ENCODE data around the gene CTTN. TPM values are rescaled to one million over a fixed set of nuclear protein-coding genes. Genes with fewer than 3 reads are reported as not detected.

The CTTN gene
- total and polyA plus RNA-seq, 2 experiments from 2014 or later: 72.5 to 245 TPM

DNA sequence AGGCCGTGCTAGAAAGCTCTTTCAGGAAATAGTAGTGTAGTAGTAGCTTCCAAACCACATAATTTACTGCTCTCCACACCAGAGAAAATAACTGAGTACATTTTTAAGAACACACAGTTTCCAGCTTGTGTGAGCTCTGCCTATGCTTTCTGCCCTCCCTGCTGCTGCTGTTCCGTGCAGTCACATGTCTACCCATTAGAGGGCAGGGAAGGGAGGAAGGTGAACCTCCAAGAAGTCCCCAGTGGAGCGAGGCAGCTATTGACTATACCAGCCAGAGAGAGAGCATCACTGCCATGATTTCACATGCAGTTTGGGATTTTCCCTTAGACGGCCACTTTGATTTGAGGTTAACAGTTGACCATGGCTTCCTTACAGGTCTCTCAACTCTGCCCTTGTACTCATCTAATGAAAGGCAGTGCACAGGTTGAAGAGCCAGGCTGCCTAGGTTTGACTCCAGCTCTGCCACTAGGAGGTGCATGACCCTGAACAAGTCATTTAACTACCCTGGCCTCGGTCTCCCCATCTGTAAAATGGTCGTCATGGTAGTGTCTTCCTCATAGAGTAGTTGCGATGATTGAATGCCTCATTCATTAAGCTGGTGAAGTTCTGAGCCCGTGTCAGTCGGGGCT is 19.7 kb upstream of the CTTN start:
- Histone ChIP-seq H3K4me1 (ENCODE audit: low read depth) (no peaks in the 10 kb centered on the region), H3K36me3 (peaks cover 41% of the 10 kb centered on the region), H3K9me3 (ENCODE audit: low read depth) (no peaks in the 10 kb centered on the region), H3K27ac (no peak overlapping the region), H3K4me3 (no peak overlapping the region), H3K27me3 (no peaks in the 10 kb centered on the region)
- no peak for DNase-seq (ENCODE audit: low read depth in 1 of 2, low spot score in 1 of 2)
- TF ChIP-seq CTCF (IDR thresholded peaks at IDR 0.05; ENCODE audit: low read depth, low read length): no peak

DNA sequence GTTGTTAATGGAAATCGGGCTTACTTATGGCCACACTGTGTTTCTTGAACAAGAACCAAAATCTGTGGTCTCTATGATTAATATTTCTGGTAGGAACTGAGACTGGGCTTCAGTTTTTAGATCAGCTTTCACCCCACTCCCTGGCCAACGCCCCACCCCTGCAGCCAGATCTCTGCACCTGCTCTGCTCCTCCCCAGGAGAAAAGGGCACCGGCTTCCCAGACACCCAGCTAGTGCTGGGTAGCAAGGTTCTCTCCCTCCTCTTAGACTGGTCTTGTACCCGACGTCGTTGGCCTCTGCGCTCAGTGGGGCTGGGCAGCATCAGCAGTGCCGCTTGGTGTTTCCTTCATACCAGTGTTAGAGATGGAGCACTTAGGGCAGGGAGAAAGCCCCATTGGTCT is 17.0 kb upstream of the CTTN start:
- no peak for DNase-seq (ENCODE audit: low read depth in 1 of 2, low spot score in 1 of 2)
- no peak for TF ChIP-seq CTCF (IDR thresholded peaks at IDR 0.05; ENCODE audit: low read depth, low read length)
- Histone ChIP-seq H3K9me3 (ENCODE audit: low read depth) (no peaks in the 10 kb centered on the region), H3K36me3 (peaks cover 24% of the 10 kb centered on the region), H3K27ac (no peak overlapping the region), H3K4me1 (ENCODE audit: low read depth) (no peaks in the 10 kb centered on the region), H3K4me3 (no peak overlapping the region), H3K27me3 (no peaks in the 10 kb centered on the region)

DNA sequence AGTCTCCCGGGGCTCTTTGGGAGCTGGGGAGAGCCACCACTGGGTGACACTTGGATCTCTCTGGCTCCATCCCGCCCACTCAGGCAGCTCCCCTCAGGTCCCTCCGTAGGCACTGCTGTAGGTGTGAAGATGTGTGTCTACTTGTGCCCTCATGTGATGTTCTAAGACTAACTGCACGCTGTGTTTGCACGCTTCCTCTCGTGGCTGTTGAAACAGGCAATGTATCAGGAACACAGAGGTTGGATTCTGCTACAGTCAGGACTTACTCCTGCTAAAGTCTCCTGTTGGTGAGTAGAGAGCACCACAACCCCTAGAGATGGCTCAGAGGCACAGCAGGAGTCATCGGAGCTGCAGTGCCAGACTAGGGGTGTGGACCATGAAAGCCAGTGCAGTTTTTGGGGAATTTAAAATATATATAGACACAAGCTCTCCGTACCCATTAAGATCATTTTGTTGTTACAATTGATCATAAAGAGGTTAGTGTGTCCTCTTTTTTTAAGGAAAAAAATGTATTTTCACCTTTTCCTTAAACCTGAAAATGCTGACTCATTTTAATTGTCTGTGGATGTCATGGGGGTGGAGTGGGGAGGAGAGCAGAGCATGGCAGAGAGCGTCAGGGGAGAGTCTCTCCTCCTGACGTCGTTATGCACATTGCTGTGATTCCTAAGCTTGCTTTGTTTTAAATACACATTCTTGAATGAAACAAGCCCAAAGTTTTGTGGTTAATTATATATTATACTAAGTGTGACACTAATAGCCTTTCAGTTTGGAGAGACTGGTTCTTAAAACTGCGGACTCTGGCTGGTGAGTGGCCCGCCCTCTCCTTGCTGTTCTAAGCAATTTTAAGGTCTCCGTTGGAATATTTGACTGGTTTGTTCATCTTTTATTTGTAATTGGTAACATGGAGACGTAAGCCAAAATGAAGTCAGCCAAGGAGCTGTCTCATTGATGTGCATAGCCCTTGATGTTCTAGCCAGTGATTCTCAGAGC is 16.2 kb upstream of the CTTN start:
- peaks cover 20% of the 10 kb centered on the region for H3K36me3 ChIP-seq
- no peaks in the 10 kb centered on the region for H3K27me3 ChIP-seq
- DNase-seq (ENCODE audit: low read depth in 1 of 2, low spot score in 1 of 2): peak in 1 of 2 donors; percentile 21
- H3K27ac ChIP-seq: peak overlapping the region; percentile 1
- no peak overlapping the region for H3K4me3 ChIP-seq
- H3K4me1 ChIP-seq (ENCODE audit: low read depth): no peaks in the 10 kb centered on the region
- no peak for TF ChIP-seq CTCF (IDR thresholded peaks at IDR 0.05; ENCODE audit: low read depth, low read length)
- no peaks in the 10 kb centered on the region for H3K9me3 ChIP-seq (ENCODE audit: low read depth)

- Histone ChIP-seq H3K27me3 (no peaks in the 10 kb centered on the region), H3K4me1 (ENCODE audit: low read depth) (no peaks in the 10 kb centered on the region), H3K36me3 (peaks cover 10% of the 10 kb centered on the region), H3K9me3 (ENCODE audit: low read depth) (no peaks in the 10 kb centered on the region), H3K4me3 (no peak overlapping the region), H3K27ac (no peak overlapping the region)
- no peak for DNase-seq (ENCODE audit: low read depth in 1 of 2, low spot score in 1 of 2)
- TF ChIP-seq CTCF (IDR thresholded peaks at IDR 0.05; ENCODE audit: low read depth, low read length): no peak
These were observed 14.4 kb upstream of the CTTN start for GRCh38 chr11:70383664-70384565.

DNA sequence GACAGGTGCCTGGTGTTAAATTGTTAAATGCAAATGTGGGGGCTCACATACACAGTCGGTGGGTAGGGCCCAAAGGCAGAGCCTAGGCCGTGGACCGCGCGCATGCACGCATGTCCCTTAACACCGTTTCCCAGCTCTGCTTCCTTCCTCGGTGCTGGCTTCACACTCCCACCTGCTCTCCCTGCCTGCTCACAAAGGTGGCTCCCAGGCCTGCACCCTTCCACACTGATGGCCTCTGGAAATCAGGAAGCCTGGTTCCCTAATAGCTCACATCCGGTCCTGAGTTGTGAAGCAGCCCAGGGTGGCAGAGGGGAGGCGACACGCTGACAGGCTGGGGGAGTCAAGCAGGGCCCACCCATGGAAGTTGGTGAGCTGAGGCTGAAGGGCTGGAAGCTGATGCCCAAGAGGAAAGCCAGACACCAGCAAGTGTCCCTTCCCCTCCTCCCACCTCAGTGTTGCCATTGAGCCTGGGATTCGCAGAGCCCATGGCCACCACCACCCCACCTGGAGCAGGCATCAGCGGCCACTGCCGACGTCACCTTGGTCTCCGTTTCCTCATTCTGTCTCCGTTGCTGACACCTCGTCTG is 13.7 kb upstream of the CTTN start:
- no peak for DNase-seq (ENCODE audit: low read depth in 1 of 2, low spot score in 1 of 2)
- no peaks in the 10 kb centered on the region for H3K4me1 ChIP-seq (ENCODE audit: low read depth)
- H3K9me3 ChIP-seq (ENCODE audit: low read depth): no peaks in the 10 kb centered on the region
- H3K36me3 ChIP-seq: peaks cover 6% of the 10 kb centered on the region
- TF ChIP-seq CTCF (IDR thresholded peaks at IDR 0.05; ENCODE audit: low read depth, low read length): no peak
- no peaks in the 10 kb centered on the region for H3K27me3 ChIP-seq
- no peak overlapping the region for H3K4me3 ChIP-seq
- peak overlapping the region; percentile 40 for H3K27ac ChIP-seq

All from cardiac muscle cell (in vitro differentiated cells and primary cell).